ENCODE measurements around the gene TMEM115.

DNA sequence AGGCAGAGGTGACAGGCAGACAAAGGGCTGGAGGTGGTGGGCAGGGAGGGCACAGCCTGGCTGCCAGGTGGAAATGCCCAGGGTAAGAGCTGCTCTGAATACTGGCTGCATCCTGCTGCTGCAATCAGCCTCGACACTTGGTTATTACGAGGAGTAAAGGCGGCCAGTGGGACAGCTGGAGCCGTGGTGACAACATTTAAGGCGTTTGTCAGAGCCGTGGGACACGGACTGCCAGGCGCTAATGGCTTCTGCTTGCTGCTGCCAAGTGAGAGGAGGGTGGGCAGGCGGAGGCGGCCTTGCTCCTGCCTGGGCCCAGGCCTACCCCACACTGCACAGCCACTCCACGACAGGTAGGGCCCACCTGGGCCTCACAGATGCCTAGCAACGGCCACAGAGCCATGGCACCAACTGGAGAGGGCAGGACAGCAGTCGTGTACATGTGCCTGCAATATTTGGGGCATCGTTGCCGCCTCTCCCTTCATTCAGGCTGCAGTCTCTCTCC is 49.2 kb upstream of the TMEM115 start:
- TF ChIP-seq POLR2A (IDR thresholded peaks at IDR 0.05) = no peak
- TF ChIP-seq, protein P1, sequence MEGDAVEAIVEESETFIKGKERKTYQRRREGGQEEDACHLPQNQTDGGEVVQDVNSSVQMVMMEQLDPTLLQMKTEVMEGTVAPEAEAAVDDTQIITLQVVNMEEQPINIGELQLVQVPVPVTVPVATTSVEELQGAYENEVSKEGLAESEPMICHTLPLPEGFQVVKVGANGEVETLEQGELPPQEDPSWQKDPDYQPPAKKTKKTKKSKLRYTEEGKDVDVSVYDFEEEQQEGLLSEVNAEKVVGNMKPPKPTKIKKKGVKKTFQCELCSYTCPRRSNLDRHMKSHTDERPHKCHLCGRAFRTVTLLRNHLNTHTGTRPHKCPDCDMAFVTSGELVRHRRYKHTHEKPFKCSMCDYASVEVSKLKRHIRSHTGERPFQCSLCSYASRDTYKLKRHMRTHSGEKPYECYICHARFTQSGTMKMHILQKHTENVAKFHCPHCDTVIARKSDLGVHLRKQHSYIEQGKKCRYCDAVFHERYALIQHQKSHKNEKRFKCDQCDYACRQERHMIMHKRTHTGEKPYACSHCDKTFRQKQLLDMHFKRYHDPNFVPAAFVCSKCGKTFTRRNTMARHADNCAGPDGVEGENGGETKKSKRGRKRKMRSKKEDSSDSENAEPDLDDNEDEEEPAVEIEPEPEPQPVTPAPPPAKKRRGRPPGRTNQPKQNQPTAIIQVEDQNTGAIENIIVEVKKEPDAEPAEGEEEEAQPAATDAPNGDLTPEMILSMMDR (IDR thresholded peaks at IDR 0.05) = no peak

Data from right lobe of liver (tissue), 4 donors.